Panc1 (cell line): ENCODE measurements around the gene DDX24. TPM values are rescaled to one million over a fixed set of nuclear protein-coding genes. Genes with fewer than 3 reads are reported as not detected.

ENCODE experiments used
- ATAC-seq: fragments of 200-7000 bp; cut with Tn5 transposase; 2 replicates; pipeline ENCODE4 v1.9.1; 2020; ENCODE audit warnings: mild to moderate bottlenecking, moderate library complexity
- BruUV-seq: library from RNA; stranded (reverse); fragments of 400-500 nt; replicated peaks from 2 replicates; lab custom pipeline; 2021; lab: Mats Ljungman, UMichigan
- CTCF ChIA-PET: fragments of 300-600 bp; sonication (Branson Sonifier 250); formaldehyde crosslinking; loops from one replicate; lab custom pipeline; 2022; ENCODE audit warnings: antibody characterized with exemption; lab: Charles Lee
- POLR2A ChIA-PET: fragments of 300-600 bp; sonication (Branson Sonifier 250); formaldehyde crosslinking; loops from one replicate; lab custom pipeline; 2022; ENCODE audit warnings: antibody characterized with exemption; lab: Charles Lee
- DNase-seq: peaks from one replicate; pipeline ENCODE4 v3.0.0-alpha.2; 2010; ENCODE audit warnings: low read depth, low spot score
- H3K27ac ChIP-seq: 2 replicates; pipeline ENCODE4 v1.5.1; 2011; ENCODE audit warnings: mild to moderate bottlenecking, low read length, inconsistent platforms
- H3K27me3 ChIP-seq: fragments of 200-500 bp; sonication (Bioruptor generic); 2 replicates; pipeline ENCODE4 v1.6.0; 2014; ENCODE audit warnings: low read length, inconsistent platforms; ENCODE audit not compliant: control insufficient read depth, insufficient read depth
- H3K36me3 ChIP-seq: fragments of 200-500 bp; sonication (Bioruptor generic); 2 replicates; pipeline ENCODE4 v1.5.1; 2014; ENCODE audit warnings: inconsistent platforms, mild to moderate bottlenecking, low read length, moderate library complexity; ENCODE audit not compliant: control insufficient read depth, insufficient read depth
- H3K4me1 ChIP-seq: 2 replicates; pipeline ENCODE4 v1.5.1; 2011; ENCODE audit warnings: inconsistent platforms, mild to moderate bottlenecking, low read length, moderate library complexity; ENCODE audit not compliant: control insufficient read depth, insufficient read depth
- H3K4me3 ChIP-seq, 2 experiments: 2 replicates each; pipeline ENCODE4 v1.5.1; 2011 to 2012; ENCODE audit warnings: low read depth in 2 of 2, low read length in 2 of 2, mild to moderate bottlenecking in 2 of 2, inconsistent platforms in 1 of 2, moderate library complexity in 1 of 2
- H3K9me3 ChIP-seq: fragments of 200-500 bp; sonication (Bioruptor generic); 2 replicates; pipeline ENCODE4 v1.5.1; 2014; ENCODE audit warnings: low read depth, mild to moderate bottlenecking, inconsistent platforms, low read length, moderate library complexity; ENCODE audit not compliant: control insufficient read depth, insufficient read depth
- POLR2AphosphoS5 ChIP-seq: IDR thresholded peaks from 2 replicates; pipeline ENCODE4 v1.6.1; 2012; ENCODE audit warnings: mild to moderate bottlenecking, low read depth, low read length, moderate library complexity
- REST ChIP-seq, 2 experiments: IDR thresholded peaks; 2 replicates each; pipeline ENCODE4 v1.6.1; 2011 to 2012; ENCODE audit warnings: low read depth in 2 of 2, control low read depth in 1 of 2, low read length in 1 of 2, mild to moderate bottlenecking in 1 of 2, moderate library complexity in 1 of 2; ENCODE audit not compliant: insufficient read depth in 1 of 2
- SIN3A ChIP-seq: IDR thresholded peaks from 2 replicates; pipeline ENCODE4 v1.6.1; 2012; ENCODE audit warnings: low read depth, mild to moderate bottlenecking, low read length, moderate library complexity, borderline replicate concordance; ENCODE audit not compliant: insufficient read depth
- TCF7L2 ChIP-seq: IDR thresholded peaks from 2 replicates; pipeline ENCODE4 v1.6.1; 2011; ENCODE audit warnings: mild to moderate bottlenecking, low read depth, low read length, inconsistent platforms
- in situ Hi-C: cut with HindIII; loops from 2 replicates; pipeline ENCODE4 v1.10.0; 2016; ENCODE audit warnings: low sequenced_read_pairs, low pct_unique_long_range_greater_than_20kb
- intact Hi-C: fragments of 100-400 bp; cut with micrococcal nuclease; formaldehyde crosslinking; loops from one replicate; pipeline ENCODE4 v1.10.0; 2022; ENCODE audit not compliant: unreplicated experiment
- total RNA-seq: library from RNA; stranded (reverse); gene quantifications from one replicate; pipeline ENCODE4 v1.2.1, GENCODE V29; 2021; ENCODE audit not compliant: unreplicated experiment
- TF ChIP-seq, protein P1 (sequence below): fragments of 450-650 bp; IDR thresholded peaks from 2 replicates; pipeline ENCODE4 v1.5.1; 2017; ENCODE audit warnings: mild to moderate bottlenecking

DDX24 gene
- total RNA-seq, 1 experiment from 2014 or later: 103 TPM

GRCh38 chr14:94015223-94015622 is 65.8 kb downstream of the DDX24 start:
- intact Hi-C loops (no loop called here), in situ Hi-C loops (no loop called here)
- no peak for DNase-seq
- Histone ChIP-seq H3K4me3 (no peak overlapping the region), H3K9me3 (no peaks in the 10 kb centered on the region), H3K36me3 (no peaks in the 10 kb centered on the region), H3K27me3 (no peaks in the 10 kb centered on the region), H3K4me1 (no peaks in the 10 kb centered on the region), H3K27ac (no peak overlapping the region)
- CTCF ChIA-PET: no interaction called here
- TF ChIP-seq POLR2AphosphoS5 (no peak), SIN3A (no peak), REST (IDR thresholded peaks at IDR 0.05; ENCODE audit: insufficient read depth in 1 of 2, low read depth in 2 of 2, low read length in 1 of 2) (no peak), TCF7L2 (no peak)
- TF ChIP-seq, protein P1, sequence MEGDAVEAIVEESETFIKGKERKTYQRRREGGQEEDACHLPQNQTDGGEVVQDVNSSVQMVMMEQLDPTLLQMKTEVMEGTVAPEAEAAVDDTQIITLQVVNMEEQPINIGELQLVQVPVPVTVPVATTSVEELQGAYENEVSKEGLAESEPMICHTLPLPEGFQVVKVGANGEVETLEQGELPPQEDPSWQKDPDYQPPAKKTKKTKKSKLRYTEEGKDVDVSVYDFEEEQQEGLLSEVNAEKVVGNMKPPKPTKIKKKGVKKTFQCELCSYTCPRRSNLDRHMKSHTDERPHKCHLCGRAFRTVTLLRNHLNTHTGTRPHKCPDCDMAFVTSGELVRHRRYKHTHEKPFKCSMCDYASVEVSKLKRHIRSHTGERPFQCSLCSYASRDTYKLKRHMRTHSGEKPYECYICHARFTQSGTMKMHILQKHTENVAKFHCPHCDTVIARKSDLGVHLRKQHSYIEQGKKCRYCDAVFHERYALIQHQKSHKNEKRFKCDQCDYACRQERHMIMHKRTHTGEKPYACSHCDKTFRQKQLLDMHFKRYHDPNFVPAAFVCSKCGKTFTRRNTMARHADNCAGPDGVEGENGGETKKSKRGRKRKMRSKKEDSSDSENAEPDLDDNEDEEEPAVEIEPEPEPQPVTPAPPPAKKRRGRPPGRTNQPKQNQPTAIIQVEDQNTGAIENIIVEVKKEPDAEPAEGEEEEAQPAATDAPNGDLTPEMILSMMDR: no peak
- POLR2A ChIA-PET: no interaction called here
- no peak for ATAC-seq
- BruUV-seq: no TSS peak

DNA sequence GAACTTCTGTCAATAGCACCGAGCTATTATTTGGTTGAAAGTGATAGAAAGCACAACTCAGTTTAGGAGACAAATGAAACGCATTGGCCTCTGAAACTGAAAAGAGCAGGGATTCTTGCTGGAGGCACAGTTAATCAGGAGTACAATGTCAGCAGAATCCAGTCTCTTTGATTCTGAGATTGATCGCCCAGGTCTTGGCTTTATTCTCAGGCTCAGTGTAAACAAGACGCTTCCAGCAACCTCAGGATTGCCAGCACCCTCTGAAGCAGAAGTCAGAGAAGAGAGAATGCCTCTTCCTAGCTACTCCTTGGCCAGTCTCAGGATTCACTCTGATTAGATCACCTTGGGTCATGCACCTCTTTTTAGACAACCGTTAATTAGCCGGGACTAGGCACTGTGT is 66.6 kb downstream of the DDX24 start:
- POLR2A ChIA-PET: no interaction called here
- CTCF ChIA-PET: no interaction called here
- no TSS peak for BruUV-seq

More for the DNA sequence above, 66.6 kb downstream of the DDX24 start:
- TF ChIP-seq SIN3A (no peak), TCF7L2 (no peak), REST (IDR thresholded peaks at IDR 0.05; ENCODE audit: insufficient read depth in 1 of 2, low read depth in 2 of 2, low read length in 1 of 2) (no peak), POLR2AphosphoS5 (no peak)
- TF ChIP-seq, protein P1: no peak
- in situ Hi-C loops: no loop called here
- Histone ChIP-seq H3K27me3 (no peaks in the 10 kb centered on the region), H3K4me3 (no peak overlapping the region), H3K4me1 (no peaks in the 10 kb centered on the region), H3K9me3 (no peaks in the 10 kb centered on the region), H3K36me3 (no peaks in the 10 kb centered on the region), H3K27ac (no peak overlapping the region)
- intact Hi-C loops: no loop called here
- ATAC-seq (no peak), DNase-seq (no peak)
